Esophagus squamous epithelium (tissue), 4 donors: ENCODE data around the gene ARHGEF12.

Source experiments
- POLR2A ChIP-seq, 4 donors: fragments of 450-650 bp; IDR thresholded peaks; one replicate each; pipeline ENCODE4 v1.6.1; 2017; ENCODE audit warnings: antibody characterized with exemption in 4 of 4, mild to moderate bottlenecking in 4 of 4, moderate library complexity in 3 of 4
- TF ChIP-seq, protein P1 (sequence below), 6 experiments: fragments of 450-650 bp in 4 of 6; fragments of 200-600 bp in 2 of 6; sonication (generic) in 2 of 6; IDR thresholded peaks; one replicate each; pipeline ENCODE4 v1.5.1; 2016 to 2019; ENCODE audit warnings: antibody characterized with exemption in 6 of 6, mild to moderate bottlenecking in 4 of 6, moderate library complexity in 4 of 6

DNA sequence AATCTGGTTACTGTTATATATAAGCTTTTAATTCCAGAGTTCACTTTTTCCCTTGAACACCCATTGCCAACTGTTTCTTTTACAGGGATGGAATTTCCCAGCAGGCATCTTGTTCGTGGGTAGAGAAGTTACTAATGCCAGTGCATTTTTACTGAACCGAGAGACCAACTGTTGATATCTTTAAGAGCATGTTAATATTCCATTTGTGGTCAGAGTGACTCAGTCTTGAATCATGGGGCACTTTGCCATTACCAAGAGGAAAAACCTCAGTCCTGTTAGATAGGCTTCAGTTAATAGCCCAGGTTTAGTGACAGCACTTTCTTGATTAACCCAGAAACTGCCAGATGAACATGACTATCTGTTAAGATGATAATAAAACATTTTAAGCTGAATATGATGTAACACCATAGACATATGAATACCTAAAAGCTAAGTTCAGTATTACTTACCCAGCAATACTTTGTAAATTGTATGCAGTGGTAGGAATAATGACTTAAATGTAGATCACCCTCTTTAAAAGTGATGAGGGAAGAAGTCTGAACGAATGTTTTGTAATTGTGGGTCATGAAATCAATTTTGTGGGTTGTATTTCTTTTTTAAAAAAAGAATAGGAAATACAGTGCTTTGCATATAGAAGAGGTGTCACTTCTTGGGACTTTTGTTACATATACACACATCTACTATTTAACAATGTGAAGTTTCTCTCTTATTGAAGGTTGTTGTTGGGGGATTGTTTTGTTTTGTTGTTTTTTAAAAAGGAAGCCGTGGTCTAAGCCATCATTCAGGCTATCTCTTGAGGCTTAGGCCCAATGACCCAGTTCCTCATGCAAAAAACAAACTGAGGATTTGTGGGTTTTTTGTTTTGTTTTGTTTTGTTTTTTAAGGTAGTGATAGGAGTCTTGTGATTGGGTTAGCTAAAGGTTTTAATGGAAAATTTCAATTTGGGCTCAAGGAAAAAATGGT is 96.1 kb downstream of the ARHGEF12 start:
- TF ChIP-seq, protein P1, sequence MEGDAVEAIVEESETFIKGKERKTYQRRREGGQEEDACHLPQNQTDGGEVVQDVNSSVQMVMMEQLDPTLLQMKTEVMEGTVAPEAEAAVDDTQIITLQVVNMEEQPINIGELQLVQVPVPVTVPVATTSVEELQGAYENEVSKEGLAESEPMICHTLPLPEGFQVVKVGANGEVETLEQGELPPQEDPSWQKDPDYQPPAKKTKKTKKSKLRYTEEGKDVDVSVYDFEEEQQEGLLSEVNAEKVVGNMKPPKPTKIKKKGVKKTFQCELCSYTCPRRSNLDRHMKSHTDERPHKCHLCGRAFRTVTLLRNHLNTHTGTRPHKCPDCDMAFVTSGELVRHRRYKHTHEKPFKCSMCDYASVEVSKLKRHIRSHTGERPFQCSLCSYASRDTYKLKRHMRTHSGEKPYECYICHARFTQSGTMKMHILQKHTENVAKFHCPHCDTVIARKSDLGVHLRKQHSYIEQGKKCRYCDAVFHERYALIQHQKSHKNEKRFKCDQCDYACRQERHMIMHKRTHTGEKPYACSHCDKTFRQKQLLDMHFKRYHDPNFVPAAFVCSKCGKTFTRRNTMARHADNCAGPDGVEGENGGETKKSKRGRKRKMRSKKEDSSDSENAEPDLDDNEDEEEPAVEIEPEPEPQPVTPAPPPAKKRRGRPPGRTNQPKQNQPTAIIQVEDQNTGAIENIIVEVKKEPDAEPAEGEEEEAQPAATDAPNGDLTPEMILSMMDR (IDR thresholded peaks at IDR 0.05) = no peak
- TF ChIP-seq POLR2A (IDR thresholded peaks at IDR 0.05) = no peak
